Activated CD4-positive, alpha-beta T cell treated with anti-CD3 and anti-CD28 coated beads, Interleukin-10, Interleukin-2, amounts not matched to agents 100 ng/mL and 50 ng/mL, durations not matched to agents 16 hours and 8 hours (primary cell): Measurements from ENCODE around the gene C16orf90.
A peak's percentile ranks its signal among the peaks of the same experiment; 100 is the strongest.

Experiments used
- DNase-seq: peaks from one replicate; pipeline ENCODE4 v3.0.0-alpha.2; 2020

The C16orf90 gene

DNA sequence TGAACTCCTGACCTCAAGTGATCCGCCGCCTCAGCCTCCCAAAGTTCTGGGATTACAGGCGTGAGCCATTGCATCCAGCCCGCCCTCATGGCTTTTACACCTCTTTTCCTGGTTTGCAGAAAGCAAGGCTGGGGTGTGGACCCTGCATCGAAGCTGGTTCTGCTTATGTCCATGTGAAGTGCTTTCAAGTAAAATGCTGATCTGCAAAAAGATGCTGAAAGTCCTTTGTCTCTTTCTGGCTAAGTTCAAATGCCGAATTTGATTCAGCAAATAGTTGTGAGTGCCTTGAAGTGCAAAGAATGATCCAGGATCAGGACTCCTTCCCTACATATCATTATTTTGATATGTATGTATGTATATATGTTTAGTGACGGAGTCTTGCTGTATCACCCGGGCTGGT, 34.7 kb downstream of the C16orf90 start:
- no peak for DNase-seq

DNA sequence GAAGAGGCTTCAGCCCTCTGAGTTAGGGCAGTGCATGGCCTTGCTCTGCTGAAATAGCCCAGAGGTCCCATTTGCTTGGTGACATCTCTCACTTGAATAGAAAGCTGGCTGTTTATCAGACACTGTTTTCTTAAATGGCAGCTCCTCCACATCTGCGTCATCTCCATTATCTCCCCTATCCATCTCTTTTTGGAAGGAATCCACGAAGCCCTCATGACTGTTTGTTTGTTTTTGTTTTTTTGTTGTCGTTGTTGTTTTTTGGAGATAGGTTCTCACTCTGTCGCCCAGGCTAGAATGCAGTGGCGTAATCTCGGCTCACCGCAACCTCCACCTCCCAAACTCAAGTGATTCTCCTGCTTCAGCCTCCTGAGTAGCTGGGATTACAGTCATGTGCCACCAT, 35.2 kb downstream of the C16orf90 start:
- DNase-seq = no peak

GRCh38 chr16:3459401-3460090, 35.7 kb downstream of the C16orf90 start:
- peak; percentile 63 for DNase-seq

- DNase-seq = peak; percentile 26
These were observed 36.4 kb downstream of the C16orf90 start for GRCh38 chr16:3458852-3459361.

- no peak for DNase-seq
These were observed 36.9 kb downstream of the C16orf90 start for GRCh38 chr16:3458278-3458851.

- peak; percentile 93 for DNase-seq
These were observed 37.6 kb downstream of the C16orf90 start for GRCh38 chr16:3457434-3458252.

DNA sequence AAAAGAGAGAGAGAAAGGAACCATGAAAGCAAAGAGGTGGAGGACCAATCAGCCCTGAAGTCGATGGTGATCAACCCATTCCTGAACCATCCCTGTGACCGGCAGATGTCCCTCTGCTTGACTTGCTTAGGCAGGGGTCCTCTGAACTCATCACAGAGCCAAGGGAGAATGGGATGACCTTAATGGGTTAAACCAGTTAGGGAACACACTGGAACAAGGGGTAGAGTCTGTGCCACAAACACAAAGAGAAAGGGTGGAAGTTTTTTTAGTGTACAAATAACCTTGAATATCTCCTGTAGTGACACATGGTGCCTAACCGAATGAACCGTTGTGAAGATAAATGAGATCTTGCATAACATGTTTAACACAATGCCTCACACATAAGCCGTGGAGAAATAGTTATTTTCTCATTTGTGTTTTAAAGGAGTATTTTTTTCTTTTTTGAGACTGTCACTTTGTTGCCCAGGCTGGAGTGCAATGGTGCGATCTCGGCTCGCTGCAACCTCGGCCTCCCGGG, 40.6 kb downstream of the C16orf90 start:
- no peak for DNase-seq

GRCh38 chr16:3454093-3454492, 41.2 kb downstream of the C16orf90 start:
- DNase-seq = no peak

- DNase-seq = peak; percentile 61
These were observed 51.3 kb downstream of the C16orf90 start for GRCh38 chr16:3444032-3444388.
